NCI-H446 (cell line): Measurements from ENCODE around the gene GNAQ.

Experiments used
- DNase-seq, 2 experiments: peaks; one replicate each; lab custom pipeline; 2025; lab: John Stamatoyannopoulos, UW

The GNAQ gene

DNA sequence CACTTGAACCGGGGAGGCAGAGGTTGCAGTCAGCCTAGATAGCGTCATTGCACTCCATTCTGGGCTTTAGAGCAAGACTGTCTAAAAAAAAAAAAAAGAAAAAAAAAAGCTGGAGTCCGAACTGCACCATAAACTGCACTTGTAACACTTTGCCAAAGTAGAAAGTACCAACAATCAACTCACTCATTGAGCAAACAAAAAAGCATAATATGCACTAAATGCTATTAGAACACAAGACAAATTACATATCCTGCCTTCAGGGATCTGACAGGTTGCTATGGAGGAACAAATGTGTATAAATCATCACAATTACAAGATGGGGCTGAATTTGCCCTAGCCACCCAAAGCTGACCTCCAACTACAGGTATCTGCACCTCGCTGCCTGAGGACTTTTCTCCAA lies 27.9 kb downstream of the GNAQ start:
- DNase-seq: no peak

DNA sequence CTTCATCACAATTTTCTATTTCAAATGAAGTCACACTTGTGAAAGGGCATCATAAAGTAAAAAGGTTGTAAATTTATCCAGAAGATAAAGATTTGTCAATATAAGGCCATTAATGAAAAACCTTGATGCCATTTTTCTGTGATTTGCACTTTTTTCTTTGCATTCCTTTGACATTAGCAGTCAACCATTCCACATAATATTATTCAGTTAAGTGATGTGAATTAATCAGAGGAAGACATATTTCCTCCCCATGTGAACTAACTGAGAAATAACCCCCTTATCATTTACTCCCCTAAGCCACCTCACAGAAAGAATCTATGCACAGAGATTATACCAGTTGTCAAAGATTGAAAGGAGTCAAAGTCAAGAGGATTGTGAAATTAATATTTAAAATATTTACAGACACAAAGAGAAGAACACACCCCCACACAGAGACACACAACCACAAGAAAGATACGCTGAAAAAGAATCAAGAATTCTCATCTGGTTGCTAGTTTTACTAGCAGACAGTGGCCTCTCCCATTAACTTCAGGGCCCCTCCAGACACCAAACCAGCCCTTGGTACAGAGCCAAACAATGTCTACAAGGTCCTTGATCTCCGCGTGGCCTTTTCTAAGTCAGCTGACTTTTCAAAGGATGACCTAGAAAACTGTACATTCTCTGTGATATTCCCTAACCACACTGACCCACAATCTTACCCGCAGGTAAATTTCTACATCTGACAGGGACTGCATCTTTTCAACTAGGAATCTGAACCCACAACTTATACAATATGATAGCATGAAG lies 29.5 kb downstream of the GNAQ start:
- DNase-seq: no peak

DNA sequence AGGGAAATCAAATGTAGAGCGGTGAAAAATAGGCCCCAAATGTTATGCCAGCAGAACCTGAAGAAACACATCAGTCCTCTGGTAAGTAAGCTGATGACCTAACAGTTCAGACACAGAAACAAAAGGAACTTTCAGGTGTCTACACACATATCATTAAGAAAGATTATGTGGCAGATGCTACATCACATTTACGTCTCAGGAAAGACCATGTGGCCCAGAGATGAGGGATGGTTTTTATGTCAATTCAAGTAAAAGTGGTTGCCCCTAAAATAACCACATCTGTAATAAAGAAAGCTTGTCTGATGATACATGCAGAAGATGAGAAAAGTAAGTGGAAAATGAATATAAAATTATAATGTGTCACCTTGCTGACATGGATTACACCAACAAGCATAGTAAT lies 31.4 kb downstream of the GNAQ start:
- no peak for DNase-seq

DNA sequence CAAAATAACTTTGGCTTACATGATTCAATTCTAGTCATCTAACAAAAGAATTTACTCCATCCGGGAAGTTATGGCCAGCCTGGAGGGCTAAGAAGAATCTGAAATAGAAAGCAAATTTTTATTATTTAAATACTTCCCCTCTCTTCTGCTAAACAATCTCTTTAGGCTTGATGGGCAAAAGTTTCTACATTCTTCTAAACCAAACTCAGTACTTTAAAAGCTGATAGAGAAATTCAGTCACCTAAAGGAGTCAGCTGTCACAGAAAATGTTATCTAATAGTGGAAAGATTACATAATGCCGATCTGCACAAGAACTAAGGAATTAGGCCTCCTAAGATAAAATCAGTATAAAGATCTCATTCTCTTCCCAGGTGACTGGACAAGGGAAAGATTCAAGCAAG lies 32.4 kb downstream of the GNAQ start:
- DNase-seq: no peak

DNA sequence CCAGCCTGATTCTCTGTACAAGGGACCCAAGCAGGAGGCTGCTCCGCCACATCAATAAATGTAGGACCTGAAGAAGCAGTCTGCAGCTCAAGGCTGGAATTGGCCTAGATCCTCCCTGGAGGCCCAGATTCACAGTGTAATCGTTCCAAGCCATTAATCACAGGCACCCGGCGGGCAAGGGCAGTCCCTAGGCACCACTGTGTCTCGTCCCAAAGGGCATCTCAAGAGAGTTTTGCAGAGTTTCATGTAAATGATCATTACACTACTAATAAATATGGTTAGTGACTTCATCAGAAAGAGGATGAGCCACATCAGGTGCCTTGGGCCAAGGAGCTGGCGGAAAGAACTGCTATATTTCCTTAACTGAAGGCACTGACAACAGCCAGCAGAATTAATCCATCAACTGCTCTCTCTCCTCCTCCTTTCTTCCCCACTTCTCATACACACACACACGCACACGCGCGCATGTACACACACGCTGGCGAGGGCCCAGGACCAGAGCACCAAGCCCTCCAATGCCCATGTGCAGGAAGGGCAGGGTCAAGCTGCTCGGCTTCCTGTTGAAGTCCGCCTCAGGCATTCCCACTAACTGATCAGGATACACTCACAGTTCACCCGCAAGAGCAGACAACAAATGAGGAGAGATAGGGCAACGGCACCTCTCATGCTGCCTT lies 33.9 kb downstream of the GNAQ start:
- no peak for DNase-seq

DNA sequence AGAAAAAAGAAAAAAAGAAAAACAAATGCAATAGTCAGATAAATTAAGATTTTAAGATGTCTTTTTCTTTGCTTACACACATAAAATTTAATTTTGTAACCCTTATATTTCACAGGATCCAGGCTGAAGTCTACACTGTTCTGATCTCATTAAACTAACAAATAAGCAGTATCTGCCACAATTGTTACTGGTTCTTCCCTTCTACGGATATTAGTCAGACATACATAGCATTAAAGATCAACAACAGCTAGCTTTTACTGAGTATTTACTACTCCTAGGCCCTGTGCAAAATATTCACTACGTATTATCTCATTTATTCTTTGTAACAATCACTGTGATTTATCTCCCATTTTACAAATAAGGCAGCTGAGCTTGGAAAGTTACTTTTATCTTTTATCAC lies 34.9 kb downstream of the GNAQ start:
- DNase-seq: no peak

DNA sequence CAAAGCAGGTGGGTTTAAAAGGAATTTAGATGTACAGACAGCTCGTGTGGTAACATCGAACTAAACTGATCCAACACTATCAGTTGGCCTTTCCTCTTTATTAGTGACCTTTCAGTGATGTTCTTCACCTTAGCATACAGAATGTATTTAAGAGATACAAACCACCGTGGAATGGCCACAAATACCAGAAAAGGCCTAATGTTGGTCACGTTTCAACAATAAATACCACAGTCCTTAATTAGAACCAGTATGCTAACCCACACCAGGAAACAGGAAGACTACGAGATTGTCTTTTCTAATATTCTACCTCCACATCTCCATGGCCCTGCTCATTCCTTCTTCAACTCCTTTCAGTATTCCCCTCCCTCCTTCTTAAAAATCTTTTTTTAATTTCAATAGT lies 40.4 kb downstream of the GNAQ start:
- DNase-seq: no peak

DNA sequence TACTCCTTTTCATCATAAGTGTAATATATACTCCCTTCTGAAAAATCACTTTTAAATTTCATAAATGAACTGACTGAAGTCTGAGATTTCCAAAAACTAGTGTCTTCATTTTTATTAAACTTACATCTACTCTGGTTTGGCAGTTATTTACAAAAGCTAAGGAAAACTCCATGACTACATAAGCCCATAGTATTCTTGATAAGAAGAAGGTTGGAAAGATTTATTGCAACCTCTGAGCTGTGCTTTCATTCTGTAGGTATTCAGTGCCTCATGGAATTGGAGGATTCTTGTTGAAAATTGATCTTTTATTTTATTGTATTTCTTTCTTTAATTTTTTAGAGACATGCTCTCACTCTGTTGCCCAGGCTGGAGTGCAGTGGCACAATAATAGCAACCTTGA lies 41.7 kb downstream of the GNAQ start:
- no peak for DNase-seq

DNA sequence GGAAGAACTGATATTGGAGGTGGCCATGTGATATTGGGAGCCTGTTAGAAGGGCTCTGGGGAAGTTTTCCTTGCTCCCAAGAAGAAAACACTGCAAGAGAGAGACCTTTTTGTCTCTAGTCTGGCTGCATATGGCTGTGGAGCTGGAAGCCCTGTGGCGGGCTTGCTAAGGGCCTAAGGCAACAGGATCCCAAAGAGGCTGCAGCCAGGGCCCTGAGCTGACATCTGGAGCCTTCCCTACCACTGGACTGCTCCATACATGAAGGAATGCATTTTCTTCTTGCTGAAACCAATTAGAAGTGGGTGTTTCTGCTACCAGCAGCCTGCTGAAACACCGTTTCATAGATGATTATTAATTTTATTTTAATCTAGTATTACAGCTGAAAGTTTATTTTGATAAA lies 42.2 kb downstream of the GNAQ start:
- DNase-seq: no peak

DNA sequence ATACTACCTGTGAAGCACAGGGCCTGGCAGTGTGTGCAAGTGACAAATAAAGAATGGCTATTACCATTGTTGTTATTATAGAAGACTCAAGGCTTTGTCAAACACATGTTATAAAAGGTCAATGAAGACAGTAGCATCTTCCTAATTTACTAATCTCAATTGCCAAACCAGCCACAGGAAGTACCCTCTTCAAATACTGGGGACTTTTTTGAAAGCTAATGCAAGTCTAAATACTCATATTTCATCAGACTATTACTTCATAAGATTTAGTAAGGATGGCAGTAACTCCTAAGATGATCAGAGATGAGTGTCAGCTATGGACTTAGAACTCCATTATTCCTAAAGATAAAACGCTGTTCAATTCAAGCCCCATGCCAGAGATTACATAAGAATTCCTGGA lies 43.0 kb downstream of the GNAQ start:
- DNase-seq: no peak

DNA sequence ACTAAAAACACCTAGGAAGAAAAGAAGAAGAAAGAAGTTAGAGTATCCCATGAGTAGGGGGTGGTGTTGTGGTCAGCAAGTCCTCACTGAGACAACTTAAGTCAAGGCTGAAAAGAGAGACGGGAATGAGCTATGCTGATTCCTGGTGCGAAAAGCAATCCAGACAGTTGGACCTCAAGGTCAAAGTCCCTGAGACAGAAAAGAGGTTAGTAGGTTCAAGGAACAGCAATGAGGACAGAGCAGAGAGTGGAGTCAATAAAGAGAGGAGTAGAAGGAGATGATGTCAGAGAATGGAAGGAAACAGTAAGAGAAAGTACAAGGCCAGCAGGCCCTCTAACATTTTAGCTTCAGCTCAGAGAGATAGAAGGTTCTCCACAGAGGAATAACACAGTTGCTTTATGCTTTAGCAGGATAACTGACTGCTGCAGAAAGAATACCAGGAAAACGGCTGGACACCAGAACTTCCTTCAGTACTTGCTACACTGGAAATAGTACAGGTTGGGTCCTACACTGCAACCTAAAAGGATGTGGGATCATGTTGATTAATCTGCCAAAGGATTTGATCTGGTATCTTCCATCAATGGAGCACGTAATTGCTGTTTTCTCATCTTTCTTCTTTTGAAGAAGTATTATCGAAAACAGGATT lies 43.6 kb downstream of the GNAQ start:
- DNase-seq: no peak

DNA sequence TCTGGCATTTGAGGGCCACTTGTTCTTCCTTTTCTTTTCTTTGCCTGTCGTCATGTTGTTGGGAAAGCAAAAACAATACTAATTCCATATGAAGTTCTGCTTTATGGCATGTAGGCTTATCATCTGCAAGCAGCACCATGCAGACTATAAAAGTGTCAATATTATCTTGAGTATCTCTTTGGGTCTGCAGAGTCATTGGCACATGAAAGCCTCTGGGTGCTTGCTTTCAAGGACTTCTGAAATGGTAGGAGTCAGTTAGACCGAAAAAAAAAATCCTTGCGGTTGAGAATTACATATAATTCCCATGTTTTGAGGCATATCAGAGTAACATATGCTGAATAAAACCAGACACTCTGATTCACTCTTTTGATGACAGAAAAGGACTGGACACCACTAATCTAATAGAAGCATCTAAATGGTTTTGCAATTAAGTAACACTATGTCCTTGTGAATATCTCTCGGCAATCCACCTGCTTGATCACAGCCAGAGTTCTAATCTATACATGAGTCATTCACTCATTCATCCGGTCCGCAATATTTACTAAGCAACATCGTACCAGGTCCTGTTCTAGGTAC lies 44.4 kb downstream of the GNAQ start:
- DNase-seq: no peak

DNA sequence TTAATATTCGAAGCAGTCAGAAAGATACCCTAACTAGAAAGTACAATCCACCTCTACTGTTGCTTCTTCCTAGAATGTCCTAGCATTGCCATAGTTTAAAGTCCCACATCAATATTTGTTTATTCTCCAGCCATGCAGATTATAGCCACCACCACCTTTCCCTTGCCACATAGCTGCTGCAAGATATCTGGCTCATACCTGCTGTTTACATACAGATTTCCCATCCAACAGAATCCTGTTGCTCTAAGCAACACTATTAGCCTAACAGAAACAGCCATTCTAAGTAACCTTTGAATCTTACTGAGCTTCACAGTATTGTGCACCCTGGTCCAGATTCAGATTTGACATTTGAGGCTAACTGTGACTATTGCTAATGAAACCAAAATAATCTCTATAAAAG lies 45.6 kb downstream of the GNAQ start:
- DNase-seq: no peak

DNA sequence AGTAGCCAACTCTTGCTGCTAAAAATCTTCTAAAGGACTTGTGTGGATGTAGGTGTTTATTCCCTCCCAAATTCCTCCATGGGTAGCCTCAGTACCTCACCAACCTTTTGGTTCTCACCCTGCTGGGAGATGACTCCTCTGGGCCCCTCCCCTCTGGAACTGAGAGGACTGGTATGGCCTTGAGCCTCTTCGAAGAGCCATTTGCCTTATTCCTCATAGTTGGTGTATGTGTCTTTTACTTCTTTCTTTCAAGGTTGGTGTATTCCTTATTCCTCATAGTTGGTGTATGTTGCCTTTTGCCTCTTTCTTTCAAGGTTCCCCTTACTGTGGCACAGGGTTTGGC lies 48.3 kb downstream of the GNAQ start:
- no peak for DNase-seq

DNA sequence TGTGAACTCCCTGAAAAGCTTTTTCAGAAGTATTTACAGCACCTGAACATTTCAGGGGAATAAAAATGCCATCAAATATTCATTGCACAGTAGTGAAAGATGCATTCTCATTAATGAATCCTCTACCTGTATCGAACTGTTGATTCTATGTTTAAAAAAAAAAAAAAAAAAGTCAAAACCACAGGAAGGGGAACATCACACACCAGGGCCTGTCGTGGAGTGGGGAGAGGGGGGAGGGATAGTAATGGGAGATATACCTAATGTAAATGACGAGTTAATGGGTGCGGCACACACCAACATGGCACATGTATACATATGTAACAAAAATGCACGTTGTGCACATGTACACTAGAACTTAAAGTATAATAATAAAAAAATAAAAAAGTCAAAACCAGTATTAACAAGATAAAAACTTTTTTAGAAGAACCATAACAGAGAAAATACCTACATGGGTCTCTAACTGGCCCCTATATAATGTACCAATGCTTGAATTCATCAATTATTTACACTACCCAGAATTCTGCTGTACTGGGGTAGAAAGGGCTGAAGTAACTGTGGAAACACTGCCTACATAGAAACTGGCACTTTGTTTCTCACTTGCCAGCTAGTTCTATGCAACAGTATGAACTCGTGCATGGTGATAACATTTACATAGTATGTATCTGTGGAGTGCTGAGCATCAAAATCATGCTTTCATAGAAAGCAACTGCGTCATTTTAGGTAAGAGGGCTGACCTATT lies 48.9 kb downstream of the GNAQ start:
- no peak for DNase-seq

DNA sequence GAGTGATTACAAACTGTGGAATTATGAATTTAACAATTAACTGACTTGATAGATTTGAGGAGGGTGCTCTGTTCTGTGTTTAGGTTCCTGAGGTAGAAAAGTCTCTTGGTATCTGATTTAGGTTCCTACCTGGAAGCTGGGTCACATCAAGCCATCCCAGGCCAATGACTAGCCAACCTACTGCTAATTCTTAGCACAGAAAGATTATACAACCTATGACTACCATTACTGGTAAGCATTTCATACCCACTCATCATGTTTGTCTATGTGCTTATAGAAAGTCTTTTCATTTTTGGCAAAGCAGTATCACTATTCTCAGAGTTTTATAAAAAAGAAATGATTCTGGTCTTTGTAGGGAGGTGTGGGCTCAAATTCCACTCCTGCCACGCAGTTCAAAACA lies 49.7 kb downstream of the GNAQ start:
- DNase-seq: no peak

DNA sequence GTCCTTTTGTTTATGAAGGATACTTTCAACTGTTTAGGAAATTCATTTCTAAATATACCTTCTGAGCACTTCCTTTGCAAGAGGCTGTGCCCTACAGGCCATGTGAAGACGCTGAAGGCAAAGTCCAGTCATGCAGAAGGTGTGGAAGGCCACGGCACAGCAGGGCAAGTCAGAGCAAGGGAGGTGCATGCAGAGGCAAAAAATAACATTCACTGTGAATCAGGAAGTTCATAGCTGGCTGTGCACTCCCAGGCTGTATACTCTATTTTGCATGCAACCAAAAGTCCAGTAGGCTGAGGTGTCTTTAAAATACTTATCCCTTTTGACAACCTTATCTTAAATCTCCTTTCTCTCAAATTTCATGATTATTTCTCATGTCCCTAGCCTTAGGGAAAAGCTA lies 50.3 kb downstream of the GNAQ start:
- no peak for DNase-seq

DNA sequence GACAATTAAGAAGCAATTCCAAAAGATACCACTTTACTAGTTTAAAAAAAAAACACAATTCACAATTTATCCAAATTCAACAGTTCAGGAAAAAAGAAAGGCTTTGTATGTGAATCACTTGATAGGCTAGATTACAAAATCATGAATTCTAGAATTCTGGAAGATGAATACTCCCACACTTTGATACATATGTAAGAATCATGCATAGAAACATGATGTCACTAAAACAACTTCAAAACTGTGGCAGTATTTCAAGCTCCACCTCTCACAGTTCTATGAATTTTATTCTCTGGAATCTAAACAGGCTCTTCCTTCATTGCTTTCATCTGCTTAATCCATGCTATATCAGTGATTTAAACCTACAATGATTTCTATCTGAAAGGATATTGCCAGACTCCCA lies 51.0 kb downstream of the GNAQ start:
- no peak for DNase-seq

DNA sequence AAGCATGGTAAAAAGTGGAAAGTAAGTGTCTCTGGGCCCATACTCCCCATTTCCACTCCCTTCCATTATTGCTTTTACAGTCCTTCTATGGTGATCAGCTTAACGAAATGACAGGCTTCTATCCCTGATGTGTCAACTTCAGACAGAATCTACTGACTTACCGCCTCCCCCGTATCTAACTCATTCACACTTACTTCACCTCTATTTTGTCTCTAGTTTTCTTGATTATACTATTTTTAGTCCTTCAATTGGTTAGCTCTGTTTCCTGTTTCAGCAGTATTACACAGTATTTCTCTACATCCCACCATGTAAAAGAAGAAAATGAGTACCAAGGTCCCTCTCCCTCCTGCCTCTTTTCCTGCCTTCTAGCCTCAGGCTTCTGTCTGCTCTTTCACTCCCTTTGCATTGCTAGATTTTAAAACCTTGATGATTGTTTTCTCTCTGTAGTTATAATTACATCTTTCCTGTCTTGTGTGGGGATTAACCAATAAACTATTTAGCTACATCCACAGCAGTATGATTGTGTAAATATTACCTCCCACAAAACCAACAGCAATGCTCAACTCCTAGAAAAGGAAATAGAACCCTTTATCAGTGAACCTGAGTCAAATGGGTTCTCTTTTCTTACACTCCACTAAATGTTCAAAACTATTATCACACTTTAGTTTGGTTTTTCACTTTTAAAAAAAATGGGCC lies 53.4 kb downstream of the GNAQ start:
- DNase-seq: no peak

DNA sequence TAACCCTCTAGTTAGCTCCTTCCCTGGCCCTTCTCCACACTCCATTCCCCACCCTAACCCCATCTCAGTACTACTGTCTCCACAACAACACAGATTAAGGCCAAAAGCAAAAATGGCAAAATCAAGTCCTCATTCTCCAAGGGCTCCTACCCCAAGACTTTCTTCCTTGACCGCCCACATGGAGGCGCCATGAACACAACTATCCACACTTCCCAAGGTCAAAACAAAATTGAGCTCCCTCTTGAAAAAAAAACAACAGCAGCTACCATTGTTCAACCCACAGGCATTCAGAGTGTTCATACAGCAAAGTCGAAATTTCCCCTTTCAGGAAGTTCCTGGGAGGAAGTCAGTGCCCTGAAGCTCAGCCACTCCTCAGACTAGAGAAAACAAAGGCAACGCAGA lies 54.4 kb downstream of the GNAQ start:
- no peak for DNase-seq

DNA sequence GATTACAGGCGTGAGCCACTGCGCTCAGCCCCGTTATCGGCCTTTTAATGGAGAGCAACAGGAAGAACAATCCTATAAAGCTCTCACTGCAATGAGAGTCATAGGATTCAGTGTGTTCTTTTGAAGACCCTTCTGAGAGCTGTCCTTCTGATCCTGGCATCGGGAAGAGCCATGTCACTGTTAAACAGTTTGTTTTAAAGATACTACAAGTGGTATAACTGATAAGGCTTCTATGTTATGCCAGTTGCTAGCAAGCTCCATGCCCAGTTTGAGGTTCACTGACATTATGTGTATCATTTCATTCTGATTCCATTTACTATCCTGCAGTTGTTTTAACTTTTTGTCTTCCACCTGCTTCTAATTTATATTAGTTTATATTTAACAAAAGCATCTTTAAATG lies 55.8 kb downstream of the GNAQ start:
- no peak for DNase-seq

DNA sequence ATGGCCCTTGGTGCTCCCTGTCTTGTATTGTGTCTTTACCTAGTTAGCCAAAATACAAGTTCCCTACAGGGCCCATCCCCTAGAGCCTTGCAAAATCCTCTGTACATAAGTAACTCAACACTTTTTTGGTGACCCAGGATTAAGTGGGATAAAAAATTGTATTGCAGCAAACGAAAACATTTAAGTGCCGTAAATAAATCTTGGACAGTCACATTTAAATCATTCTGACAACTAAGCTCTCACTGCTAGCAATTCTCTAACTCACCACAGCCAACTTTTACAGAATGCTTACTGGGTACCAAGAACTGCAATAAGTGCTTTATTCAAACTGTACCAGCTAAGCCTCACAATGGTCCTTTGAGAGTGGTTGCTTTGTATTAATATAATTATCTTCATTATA lies 56.6 kb downstream of the GNAQ start:
- no peak for DNase-seq
